ENCODE data around the gene GFAP. TPM values are rescaled to one million over a fixed set of nuclear protein-coding genes. Genes with fewer than 3 reads are reported as not detected.

The GFAP gene
- total RNA-seq, 1 donor from 2014 or later, result not detected

GRCh38 chr17:44942456-44942855, 27.2 kb upstream of the GFAP start:
- H3K9me3 Mint-ChIP-seq, result peaks cover 8% of the 10 kb centered on the region
- H3K4me1 Mint-ChIP-seq, result peaks cover 27% of the 10 kb centered on the region
- no peak for DNase-seq (ENCODE audit: low spot score in 2 of 2, unreplicated experiment in 2 of 2)
- no peaks in the 10 kb centered on the region for H3K27me3 Mint-ChIP-seq (ENCODE audit: low read depth)
- H3K36me3 Mint-ChIP-seq, result peaks cover 15% of the 10 kb centered on the region
- no peak for TF ChIP-seq CTCF (IDR thresholded peaks at IDR 0.05; ENCODE audit: unreplicated experiment)
- peak overlapping the region; percentile 80 for H3K27ac Mint-ChIP-seq
- H3K4me3 Mint-ChIP-seq, result no peak overlapping the region

GRCh38 chr17:44941712-44942331, 26.5 kb upstream of the GFAP start:
- Mint-ChIP-seq H3K4me3 (peak overlapping the region; percentile 14), H3K4me1 (peaks cover 27% of the 10 kb centered on the region), H3K9me3 (peaks cover 8% of the 10 kb centered on the region), H3K27me3 (ENCODE audit: low read depth) (no peaks in the 10 kb centered on the region), H3K36me3 (peaks cover 18% of the 10 kb centered on the region), H3K27ac (peak overlapping the region; percentile 80)
- TF ChIP-seq CTCF (IDR thresholded peaks at IDR 0.05; ENCODE audit: unreplicated experiment), result no peak
- no peak for DNase-seq (ENCODE audit: low spot score in 2 of 2, unreplicated experiment in 2 of 2)

- Mint-ChIP-seq H3K4me3 (no peak overlapping the region), H3K27me3 (ENCODE audit: low read depth) (no peaks in the 10 kb centered on the region), H3K27ac (peak overlapping the region; percentile 84), H3K9me3 (peaks cover 8% of the 10 kb centered on the region), H3K36me3 (peaks cover 18% of the 10 kb centered on the region), H3K4me1 (peaks cover 20% of the 10 kb centered on the region)
- no peak for DNase-seq (ENCODE audit: low spot score in 2 of 2, unreplicated experiment in 2 of 2)
- TF ChIP-seq CTCF (IDR thresholded peaks at IDR 0.05; ENCODE audit: unreplicated experiment), result no peak
These were observed 25.5 kb upstream of the GFAP start for GRCh38 chr17:44940768-44941167.

GRCh38 chr17:44940317-44940716, 25.0 kb upstream of the GFAP start:
- peaks cover 18% of the 10 kb centered on the region for H3K36me3 Mint-ChIP-seq
- no peak overlapping the region for H3K4me3 Mint-ChIP-seq
- H3K9me3 Mint-ChIP-seq, result peaks cover 8% of the 10 kb centered on the region
- H3K27me3 Mint-ChIP-seq (ENCODE audit: low read depth), result no peaks in the 10 kb centered on the region
- H3K27ac Mint-ChIP-seq, result peak overlapping the region; percentile 84
- H3K4me1 Mint-ChIP-seq, result peaks cover 20% of the 10 kb centered on the region
- no peak for TF ChIP-seq CTCF (IDR thresholded peaks at IDR 0.05; ENCODE audit: unreplicated experiment)
- DNase-seq (ENCODE audit: low spot score in 2 of 2, unreplicated experiment in 2 of 2), result no peak

GRCh38 chr17:44935116-44935515, 19.8 kb upstream of the GFAP start:
- Mint-ChIP-seq H3K27ac (no peak overlapping the region), H3K9me3 (peaks cover 8% of the 10 kb centered on the region), H3K4me1 (peaks cover 3% of the 10 kb centered on the region), H3K27me3 (ENCODE audit: low read depth) (no peaks in the 10 kb centered on the region), H3K4me3 (no peak overlapping the region), H3K36me3 (peaks cover 23% of the 10 kb centered on the region)
- TF ChIP-seq CTCF (IDR thresholded peaks at IDR 0.05; ENCODE audit: unreplicated experiment), result no peak
- DNase-seq (ENCODE audit: low spot score in 2 of 2, unreplicated experiment in 2 of 2), result no peak

- no peak overlapping the region for H3K4me3 Mint-ChIP-seq
- no peak overlapping the region for H3K27ac Mint-ChIP-seq
- no peaks in the 10 kb centered on the region for H3K27me3 Mint-ChIP-seq (ENCODE audit: low read depth)
- H3K9me3 Mint-ChIP-seq, result peaks cover 8% of the 10 kb centered on the region
- no peaks in the 10 kb centered on the region for H3K4me1 Mint-ChIP-seq
- peaks cover 21% of the 10 kb centered on the region for H3K36me3 Mint-ChIP-seq
- DNase-seq (ENCODE audit: low spot score in 2 of 2, unreplicated experiment in 2 of 2), result no peak
- TF ChIP-seq CTCF (IDR thresholded peaks at IDR 0.05; ENCODE audit: unreplicated experiment), result no peak
These were observed 19.4 kb upstream of the GFAP start for GRCh38 chr17:44934745-44935105.
